Ovary (tissue), 3 donors: ENCODE measurements around the gene GRN.

ENCODE experiments used
- CTCF ChIP-seq, 3 donors: fragments of 450-650 bp in 2 of 3; fragments of 200-600 bp in 1 of 3; IDR thresholded peaks; one replicate each; pipeline versions ENCODE4 v1.5.1 to v1.8.0; 2016 to 2022; ENCODE audit warnings: antibody characterized with exemption in 3 of 3, mild to moderate bottlenecking in 1 of 3
- EP300 ChIP-seq: sonication (generic); formaldehyde crosslinking; IDR thresholded peaks from one replicate; pipeline ENCODE4 v1.6.1; 2017; ENCODE audit warnings: antibody characterized with exemption
- POLR2A ChIP-seq: fragments of 450-650 bp; IDR thresholded peaks from one replicate; pipeline ENCODE4 v1.6.1; 2017; ENCODE audit warnings: antibody characterized with exemption, mild to moderate bottlenecking, moderate library complexity
- donor health status: DM: no; HTN: no; CAD: no.

GRCh38 chr17:44314031-44314430 is 31.1 kb upstream of the GRN start:
- TF ChIP-seq CTCF (IDR thresholded peaks at IDR 0.05) (no peak), POLR2A (no peak), EP300 (no peak)
